GM23338 (cell line): ENCODE measurements around the gene HS3ST1. TPM values are rescaled to one million over a fixed set of nuclear protein-coding genes. Genes with fewer than 3 reads are reported as not detected.

Experiments
- ATAC-seq: fragments of 200-7000 bp; cut with Tn5 transposase; 3 replicates; pipeline ENCODE4 v1.9.1; 2020
- DNase-seq: peaks from one replicate; pipeline ENCODE4 v3.0.0-alpha.2; 2015; ENCODE audit warnings: low spot score
- H2AFZ ChIP-seq: fragments of 200-600 bp; sonication (generic); 2 replicates; pipeline ENCODE4 v1.8.0; 2016; ENCODE audit warnings: antibody characterized with exemption, mild to moderate bottlenecking, moderate library complexity
- H3F3A ChIP-seq: fragments of 200-600 bp; sonication (generic); replicated peaks from 2 replicates; pipeline ENCODE4 v1.8.0; 2017; ENCODE audit warnings: antibody characterized with exemption, mixed run types, low read depth
- H3K27ac ChIP-seq: fragments of 200-600 bp; sonication (generic); 2 replicates; pipeline ENCODE4 v1.6.1; 2016; ENCODE audit warnings: low read depth
- H3K27me3 ChIP-seq: fragments of 200-600 bp; sonication (generic); 2 replicates; pipeline ENCODE4 v1.8.0; 2016; ENCODE audit warnings: mild to moderate bottlenecking, mixed run types, moderate library complexity; ENCODE audit not compliant: insufficient read depth
- H3K36me3 ChIP-seq: fragments of 200-600 bp; sonication (generic); 2 replicates; pipeline ENCODE4 v1.8.0; 2016; ENCODE audit warnings: mild to moderate bottlenecking; ENCODE audit not compliant: insufficient read depth
- H3K4me1 ChIP-seq: fragments of 200-600 bp; sonication (generic); 2 replicates; pipeline ENCODE4 v1.8.0; 2016; ENCODE audit warnings: mild to moderate bottlenecking, moderate library complexity; ENCODE audit not compliant: insufficient read depth
- H3K4me2 ChIP-seq: fragments of 200-600 bp; sonication (generic); 2 replicates; pipeline ENCODE4 v1.7.1; 2017; ENCODE audit warnings: mixed run types
- H3K4me3 ChIP-seq: fragments of 200-600 bp; sonication (generic); 2 replicates; pipeline ENCODE4 v1.6.1; 2016; ENCODE audit warnings: mixed run types
- H3K79me2 ChIP-seq: fragments of 200-600 bp; sonication (generic); replicated peaks from 2 replicates; pipeline ENCODE4 v1.8.0; 2017; ENCODE audit warnings: mild to moderate bottlenecking; ENCODE audit not compliant: insufficient read depth
- H3K9me2 ChIP-seq: fragments of 200-600 bp; sonication (generic); 2 replicates; pipeline ENCODE4 v1.8.0; 2017; ENCODE audit not compliant: insufficient read depth
- H4K20me1 ChIP-seq: fragments of 200-600 bp; sonication (generic); replicated peaks from 2 replicates; pipeline ENCODE4 v1.8.0; 2017; ENCODE audit warnings: mild to moderate bottlenecking; ENCODE audit not compliant: insufficient read depth
- H3K27ac Mint-ChIP-seq: 2 replicates; pipeline ENCODE4 v1.8.0; 2020; ENCODE audit warnings: inconsistent platforms, mild to moderate bottlenecking, moderate library complexity, mixed read lengths
- H3K27me3 Mint-ChIP-seq: 3 replicates; pipeline ENCODE4 v1.8.0; 2022; ENCODE audit warnings: low read depth, mild to moderate bottlenecking, moderate library complexity, mixed read lengths, inconsistent platforms; ENCODE audit not compliant: insufficient read depth, poor library complexity
- H3K36me3 Mint-ChIP-seq: 3 replicates; pipeline ENCODE4 v1.8.0; 2021; ENCODE audit warnings: low read depth, mild to moderate bottlenecking, inconsistent platforms, moderate library complexity, mixed read lengths
- H3K4me1 Mint-ChIP-seq: 3 replicates; pipeline ENCODE4 v1.8.0; 2020; ENCODE audit warnings: mild to moderate bottlenecking, inconsistent platforms, mixed read lengths
- H3K4me3 Mint-ChIP-seq: 3 replicates; pipeline ENCODE4 v1.8.0; 2021; ENCODE audit warnings: moderate library complexity, mild to moderate bottlenecking, inconsistent platforms, mixed read lengths
- H3K9me3 Mint-ChIP-seq: 3 replicates; pipeline ENCODE4 v1.8.0; 2020; ENCODE audit warnings: moderate library complexity, mild to moderate bottlenecking, inconsistent platforms, mixed read lengths
- EZH2 ChIP-seq: fragments of 200-600 bp; sonication (generic); IDR thresholded peaks from one replicate; pipeline ENCODE4 v1.8.0; 2017; ENCODE audit warnings: antibody characterized with exemption, mild to moderate bottlenecking, low read depth; ENCODE audit not compliant: unreplicated experiment
- EZH2phosphoT487 ChIP-seq: fragments of 200-600 bp; sonication (generic); IDR thresholded peaks from one replicate; pipeline ENCODE4 v1.8.1; 2018; ENCODE audit warnings: antibody characterized with exemption; ENCODE audit not compliant: unreplicated experiment
- JUNB ChIP-seq: IDR thresholded peaks from one replicate; pipeline ENCODE4 v1.6.1; 2016; ENCODE audit warnings: antibody characterized with exemption; ENCODE audit not compliant: unreplicated experiment
- NANOG ChIP-seq: IDR thresholded peaks from 2 replicates; pipeline ENCODE4 v1.6.1; 2016; ENCODE audit warnings: antibody characterized with exemption, borderline replicate concordance
- REST ChIP-seq: IDR thresholded peaks from one replicate; pipeline ENCODE4 v1.6.1; 2018; ENCODE audit warnings: antibody characterized with exemption; ENCODE audit not compliant: unreplicated experiment
- STAT1 ChIP-seq: IDR thresholded peaks from one replicate; pipeline ENCODE4 v1.6.1; 2016; ENCODE audit warnings: antibody characterized with exemption; ENCODE audit not compliant: unreplicated experiment
- ZNF114 ChIP-seq: fragments of 250-450 bp; sonication (Bioruptor Pico); IDR thresholded peaks from 2 replicates; pipeline ENCODE4 v1.5.0; 2020; ENCODE audit warnings: mild to moderate bottlenecking, moderate library complexity
- ZNF331 ChIP-seq: fragments of 250-450 bp; sonication (Bioruptor Pico); IDR thresholded peaks from 2 replicates; pipeline ENCODE4 v1.5.0; 2020; ENCODE audit warnings: low read depth, mild to moderate bottlenecking, moderate library complexity
- polyA plus RNA-seq: library from polyadenylated mRNA; unstranded; fragments of >200 nt; fragmentation: Nextera tagmentation; extraction: Ambion mirVana; gene quantifications from 2 replicates; pipeline ENCODE4 v1.2.1, GENCODE V29; 2016
- total RNA-seq: library from RNA; depleted of rRNA; stranded (reverse); fragments of >200 nt; shearing (Covaris generic); gene quantifications from 2 replicates; pipeline ENCODE4 v1.2.3, GENCODE V29; 2014
- TF ChIP-seq, protein P1 (sequence below): IDR thresholded peaks from 2 replicates; pipeline ENCODE4 v1.6.1; 2016; ENCODE audit warnings: antibody characterized with exemption
- TF ChIP-seq, protein P2 (sequence below), 2 experiments: fragments of 200-600 bp in 1 of 2; sonication (generic) in 1 of 2; conservative IDR thresholded peaks; 2 replicates each; pipeline versions ENCODE4 v1.5.1 to v1.6.1; 2016 to 2017; ENCODE audit warnings: antibody characterized with exemption in 2 of 2, low read depth in 2 of 2, mild to moderate bottlenecking in 2 of 2, moderate library complexity in 1 of 2
- TF ChIP-seq, protein P3 (sequence below): fragments of 250-450 bp; sonication (Bioruptor Pico); IDR thresholded peaks from 2 replicates; pipeline ENCODE4 v1.5.0; 2020; ENCODE audit warnings: mild to moderate bottlenecking, moderate library complexity

Gene HS3ST1
- total and polyA plus RNA-seq, 2 experiments from 2014 or later: 0.94 to 1.3 TPM

DNA sequence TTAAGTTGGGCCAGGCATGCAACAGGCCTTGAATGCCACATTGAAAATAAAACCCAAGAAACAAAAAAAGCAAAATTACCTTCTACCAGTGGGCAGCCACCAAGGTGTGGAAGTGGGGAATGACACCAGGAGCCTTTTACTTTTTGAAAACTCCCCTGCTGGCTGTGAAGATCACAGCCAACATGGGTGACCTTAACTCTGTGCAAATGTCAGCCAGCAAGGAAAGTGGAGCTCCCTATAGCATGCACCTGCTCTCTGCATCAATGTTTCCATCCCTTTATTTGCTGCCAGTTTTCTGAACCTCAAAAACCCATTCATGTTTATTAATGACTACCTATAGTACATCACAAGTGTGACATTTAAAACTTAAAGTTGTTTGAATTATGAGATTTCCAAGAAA lies 63.7 kb downstream of the HS3ST1 start (continued):
- TF ChIP-seq REST (no peak), ZNF114 (CRISPR knock-in tag) (no peak), STAT1 (no peak)
- TF ChIP-seq, protein P1, sequence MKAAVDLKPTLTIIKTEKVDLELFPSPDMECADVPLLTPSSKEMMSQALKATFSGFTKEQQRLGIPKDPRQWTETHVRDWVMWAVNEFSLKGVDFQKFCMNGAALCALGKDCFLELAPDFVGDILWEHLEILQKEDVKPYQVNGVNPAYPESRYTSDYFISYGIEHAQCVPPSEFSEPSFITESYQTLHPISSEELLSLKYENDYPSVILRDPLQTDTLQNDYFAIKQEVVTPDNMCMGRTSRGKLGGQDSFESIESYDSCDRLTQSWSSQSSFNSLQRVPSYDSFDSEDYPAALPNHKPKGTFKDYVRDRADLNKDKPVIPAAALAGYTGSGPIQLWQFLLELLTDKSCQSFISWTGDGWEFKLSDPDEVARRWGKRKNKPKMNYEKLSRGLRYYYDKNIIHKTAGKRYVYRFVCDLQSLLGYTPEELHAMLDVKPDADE: no peak
- TF ChIP-seq, protein P2, sequence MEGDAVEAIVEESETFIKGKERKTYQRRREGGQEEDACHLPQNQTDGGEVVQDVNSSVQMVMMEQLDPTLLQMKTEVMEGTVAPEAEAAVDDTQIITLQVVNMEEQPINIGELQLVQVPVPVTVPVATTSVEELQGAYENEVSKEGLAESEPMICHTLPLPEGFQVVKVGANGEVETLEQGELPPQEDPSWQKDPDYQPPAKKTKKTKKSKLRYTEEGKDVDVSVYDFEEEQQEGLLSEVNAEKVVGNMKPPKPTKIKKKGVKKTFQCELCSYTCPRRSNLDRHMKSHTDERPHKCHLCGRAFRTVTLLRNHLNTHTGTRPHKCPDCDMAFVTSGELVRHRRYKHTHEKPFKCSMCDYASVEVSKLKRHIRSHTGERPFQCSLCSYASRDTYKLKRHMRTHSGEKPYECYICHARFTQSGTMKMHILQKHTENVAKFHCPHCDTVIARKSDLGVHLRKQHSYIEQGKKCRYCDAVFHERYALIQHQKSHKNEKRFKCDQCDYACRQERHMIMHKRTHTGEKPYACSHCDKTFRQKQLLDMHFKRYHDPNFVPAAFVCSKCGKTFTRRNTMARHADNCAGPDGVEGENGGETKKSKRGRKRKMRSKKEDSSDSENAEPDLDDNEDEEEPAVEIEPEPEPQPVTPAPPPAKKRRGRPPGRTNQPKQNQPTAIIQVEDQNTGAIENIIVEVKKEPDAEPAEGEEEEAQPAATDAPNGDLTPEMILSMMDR (conservative IDR thresholded peaks at IDR 0.05; ENCODE audit: low read depth in 2 of 2): no peak

DNA sequence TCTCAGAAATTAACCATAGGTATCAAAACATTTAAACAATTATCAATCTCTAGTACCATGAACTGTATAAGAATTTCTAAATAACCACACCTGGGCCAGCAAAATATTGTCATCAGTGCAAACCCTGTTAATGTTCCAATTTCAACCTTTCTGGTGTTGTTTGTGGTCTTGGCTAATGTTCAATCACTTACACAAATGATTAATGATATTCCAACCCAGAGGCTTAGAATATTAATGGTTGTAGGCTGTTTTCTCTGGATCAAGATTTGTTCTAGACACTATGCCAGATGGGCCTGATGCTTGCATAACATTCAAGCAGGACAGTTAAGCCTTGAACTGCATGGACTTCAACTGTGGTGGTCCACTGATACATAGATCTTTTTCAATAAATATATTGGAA lies 69.1 kb downstream of the HS3ST1 start:
- Mint-ChIP-seq H3K4me3 (no peak overlapping the region), H3K4me1 (peaks cover 7% of the 10 kb centered on the region; the same call in 1 of the 3 replicates), H3K9me3 (peaks cover 3% of the 10 kb centered on the region; the same call in 2 of the 3 replicates), H3K36me3 (peaks cover 3% of the 10 kb centered on the region; the same call in 1 of the 3 replicates), H3K27me3 (no peaks in the 10 kb centered on the region), H3K27ac (no peak overlapping the region)
- no peaks in the 10 kb centered on the region for H3K9me2 ChIP-seq
- no peaks in the 10 kb centered on the region for H3F3A ChIP-seq
- H2AFZ ChIP-seq: no peak overlapping the region
- no peak for DNase-seq
- no peak overlapping the region for H3K4me2 ChIP-seq
- no peaks in the 10 kb centered on the region for H4K20me1 ChIP-seq
- H3K36me3 ChIP-seq: no peaks in the 10 kb centered on the region
- ATAC-seq: no peak
- H3K79me2 ChIP-seq: no peaks in the 10 kb centered on the region
- no peak overlapping the region for H3K27ac ChIP-seq
- no peak overlapping the region for H3K4me3 ChIP-seq
- H3K4me1 ChIP-seq: 0 out of 2 replicates have a peak, but pooled peaks cover 4% of the 10 kb centered on the region
- H3K27me3 ChIP-seq: no peaks in the 10 kb centered on the region
- TF ChIP-seq, protein P3, sequence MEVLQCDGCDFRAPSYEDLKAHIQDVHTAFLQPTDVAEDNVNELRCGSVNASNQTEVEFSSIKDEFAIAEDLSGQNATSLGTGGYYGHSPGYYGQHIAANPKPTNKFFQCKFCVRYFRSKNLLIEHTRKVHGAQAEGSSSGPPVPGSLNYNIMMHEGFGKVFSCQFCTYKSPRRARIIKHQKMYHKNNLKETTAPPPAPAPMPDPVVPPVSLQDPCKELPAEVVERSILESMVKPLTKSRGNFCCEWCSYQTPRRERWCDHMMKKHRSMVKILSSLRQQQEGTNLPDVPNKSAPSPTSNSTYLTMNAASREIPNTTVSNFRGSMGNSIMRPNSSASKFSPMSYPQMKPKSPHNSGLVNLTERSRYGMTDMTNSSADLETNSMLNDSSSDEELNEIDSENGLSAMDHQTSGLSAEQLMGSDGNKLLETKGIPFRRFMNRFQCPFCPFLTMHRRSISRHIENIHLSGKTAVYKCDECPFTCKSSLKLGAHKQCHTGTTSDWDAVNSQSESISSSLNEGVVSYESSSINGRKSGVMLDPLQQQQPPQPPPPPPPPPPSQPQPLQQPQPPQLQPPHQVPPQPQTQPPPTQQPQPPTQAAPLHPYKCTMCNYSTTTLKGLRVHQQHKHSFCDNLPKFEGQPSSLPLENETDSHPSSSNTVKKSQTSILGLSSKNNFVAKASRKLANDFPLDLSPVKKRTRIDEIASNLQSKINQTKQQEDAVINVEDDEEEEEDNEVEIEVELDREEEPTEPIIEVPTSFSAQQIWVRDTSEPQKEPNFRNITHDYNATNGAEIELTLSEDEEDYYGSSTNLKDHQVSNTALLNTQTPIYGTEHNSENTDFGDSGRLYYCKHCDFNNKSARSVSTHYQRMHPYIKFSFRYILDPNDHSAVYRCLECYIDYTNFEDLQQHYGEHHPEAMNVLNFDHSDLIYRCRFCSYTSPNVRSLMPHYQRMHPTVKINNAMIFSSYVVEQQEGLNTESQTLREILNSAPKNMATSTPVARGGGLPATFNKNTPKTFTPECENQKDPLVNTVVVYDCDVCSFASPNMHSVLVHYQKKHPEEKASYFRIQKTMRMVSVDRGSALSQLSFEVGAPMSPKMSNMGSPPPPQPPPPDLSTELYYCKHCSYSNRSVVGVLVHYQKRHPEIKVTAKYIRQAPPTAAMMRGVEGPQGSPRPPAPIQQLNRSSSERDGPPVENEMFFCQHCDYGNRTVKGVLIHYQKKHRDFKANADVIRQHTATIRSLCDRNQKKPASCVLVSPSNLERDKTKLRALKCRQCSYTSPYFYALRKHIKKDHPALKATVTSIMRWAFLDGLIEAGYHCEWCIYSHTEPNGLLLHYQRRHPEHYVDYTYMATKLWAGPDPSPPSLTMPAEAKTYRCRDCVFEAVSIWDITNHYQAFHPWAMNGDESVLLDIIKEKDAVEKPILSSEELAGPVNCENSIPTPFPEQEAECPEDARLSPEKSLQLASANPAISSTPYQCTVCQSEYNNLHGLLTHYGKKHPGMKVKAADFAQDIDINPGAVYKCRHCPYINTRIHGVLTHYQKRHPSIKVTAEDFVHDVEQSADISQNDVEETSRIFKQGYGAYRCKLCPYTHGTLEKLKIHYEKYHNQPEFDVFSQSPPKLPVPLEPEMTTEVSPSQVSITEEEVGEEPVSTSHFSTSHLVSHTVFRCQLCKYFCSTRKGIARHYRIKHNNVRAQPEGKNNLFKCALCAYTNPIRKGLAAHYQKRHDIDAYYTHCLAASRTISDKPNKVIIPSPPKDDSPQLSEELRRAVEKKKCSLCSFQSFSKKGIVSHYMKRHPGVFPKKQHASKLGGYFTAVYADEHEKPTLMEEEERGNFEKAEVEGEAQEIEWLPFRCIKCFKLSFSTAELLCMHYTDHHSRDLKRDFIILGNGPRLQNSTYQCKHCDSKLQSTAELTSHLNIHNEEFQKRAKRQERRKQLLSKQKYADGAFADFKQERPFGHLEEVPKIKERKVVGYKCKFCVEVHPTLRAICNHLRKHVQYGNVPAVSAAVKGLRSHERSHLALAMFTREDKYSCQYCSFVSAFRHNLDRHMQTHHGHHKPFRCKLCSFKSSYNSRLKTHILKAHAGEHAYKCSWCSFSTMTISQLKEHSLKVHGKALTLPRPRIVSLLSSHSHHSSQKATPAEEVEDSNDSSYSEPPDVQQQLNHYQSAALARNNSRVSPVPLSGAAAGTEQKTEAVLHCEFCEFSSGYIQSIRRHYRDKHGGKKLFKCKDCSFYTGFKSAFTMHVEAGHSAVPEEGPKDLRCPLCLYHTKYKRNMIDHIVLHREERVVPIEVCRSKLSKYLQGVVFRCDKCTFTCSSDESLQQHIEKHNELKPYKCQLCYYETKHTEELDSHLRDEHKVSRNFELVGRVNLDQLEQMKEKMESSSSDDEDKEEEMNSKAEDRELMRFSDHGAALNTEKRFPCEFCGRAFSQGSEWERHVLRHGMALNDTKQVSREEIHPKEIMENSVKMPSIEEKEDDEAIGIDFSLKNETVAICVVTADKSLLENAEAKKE (CRISPR knock-in tag): no peak
- no peak for TF ChIP-seq JUNB
- TF ChIP-seq EZH2: no peak
- TF ChIP-seq EZH2phosphoT487: no peak
- no peak for TF ChIP-seq NANOG
- TF ChIP-seq ZNF331 (CRISPR knock-in tag): no peak
